ENCODE results near the gene TAF13.

- TF ChIP-seq CTCF (IDR thresholded peaks at IDR 0.05) (no peak), POLR2AphosphoS5 (IDR thresholded peaks at IDR 0.05) (no peak)
These were observed 50.1 kb downstream of the TAF13 start for GRCh38 chr1:109025694-109026093.

Measured in esophagus muscularis mucosa (tissue), 3 donors.